BE2C (cell line): ENCODE results near the gene UNK.

ENCODE experiments used
- DNase-seq: peaks from one replicate; pipeline ENCODE4 v3.0.0-alpha.2; 2020
- H3K27me3 ChIP-seq: fragments of 250-450 bp; sonication (Bioruptor Pico); 2 replicates; pipeline ENCODE4 v1.5.1; 2020; ENCODE audit warnings: mild to moderate bottlenecking
- H3K36me3 ChIP-seq: fragments of 250-450 bp; sonication (Bioruptor Pico); 2 replicates; pipeline ENCODE4 v1.5.1; 2020; ENCODE audit warnings: mild to moderate bottlenecking
- H3K4me1 ChIP-seq: fragments of 250-450 bp; sonication (Bioruptor Pico); 2 replicates; pipeline ENCODE4 v1.5.1; 2020
- H3K4me3 ChIP-seq: 2 replicates; pipeline ENCODE4 v1.5.1; 2011; ENCODE audit warnings: low read depth, low read length
- H3K9me3 ChIP-seq: fragments of 250-450 bp; sonication (Bioruptor Pico); 2 replicates; pipeline ENCODE4 v1.5.1; 2020
- CTCF ChIP-seq: IDR thresholded peaks from 2 replicates; pipeline ENCODE4 v1.5.1; 2012; ENCODE audit warnings: mild to moderate bottlenecking, low read depth, low read length

Gene UNK

GRCh38 chr17:75815399-75815798 lies 30.8 kb downstream of the UNK start:
- H3K36me3 ChIP-seq, result peaks cover 93% of the 10 kb centered on the region
- peaks cover 13% of the 10 kb centered on the region for H3K4me1 ChIP-seq
- no peak for DNase-seq
- no peak for TF ChIP-seq CTCF
- no peaks in the 10 kb centered on the region for H3K27me3 ChIP-seq
- H3K9me3 ChIP-seq, result no peaks in the 10 kb centered on the region
- H3K4me3 ChIP-seq, result no peak overlapping the region

GRCh38 chr17:75816693-75817092 lies 32.1 kb downstream of the UNK start:
- no peaks in the 10 kb centered on the region for H3K9me3 ChIP-seq
- H3K4me1 ChIP-seq, result peaks cover 15% of the 10 kb centered on the region

GRCh38 chr17:75817571-75817970 lies 33.0 kb downstream of the UNK start:
- no peaks in the 10 kb centered on the region for H3K27me3 ChIP-seq
- no peak for TF ChIP-seq CTCF
- no peak overlapping the region for H3K4me3 ChIP-seq
- DNase-seq, result no peak
- no peaks in the 10 kb centered on the region for H3K9me3 ChIP-seq
- peaks cover 93% of the 10 kb centered on the region for H3K36me3 ChIP-seq
- peaks cover 21% of the 10 kb centered on the region for H3K4me1 ChIP-seq

More at GRCh38 chr17:75816693-75817092, 32.1 kb downstream of the UNK start:
- no peak for TF ChIP-seq CTCF
- Histone ChIP-seq H3K27me3 (no peaks in the 10 kb centered on the region), H3K36me3 (peaks cover 94% of the 10 kb centered on the region), H3K4me3 (no peak overlapping the region)
- DNase-seq, result no peak

- no peak for TF ChIP-seq CTCF
- peaks cover 84% of the 10 kb centered on the region for H3K36me3 ChIP-seq
- H3K27me3 ChIP-seq, result no peaks in the 10 kb centered on the region
- no peaks in the 10 kb centered on the region for H3K9me3 ChIP-seq
- peaks cover 21% of the 10 kb centered on the region for H3K4me1 ChIP-seq
- no peak overlapping the region for H3K4me3 ChIP-seq
- DNase-seq, result no peak
Observed at GRCh38 chr17:75818326-75818885, 33.8 kb downstream of the UNK start.

- no peak for TF ChIP-seq CTCF
- Histone ChIP-seq H3K4me1 (peaks cover 21% of the 10 kb centered on the region), H3K4me3 (no peak overlapping the region), H3K9me3 (no peaks in the 10 kb centered on the region), H3K27me3 (no peaks in the 10 kb centered on the region), H3K36me3 (peaks cover 77% of the 10 kb centered on the region)
- no peak for DNase-seq
Observed at GRCh38 chr17:75819116-75819515, 34.5 kb downstream of the UNK start.

GRCh38 chr17:75819678-75820077 lies 35.1 kb downstream of the UNK start:
- H3K36me3 ChIP-seq, result peaks cover 74% of the 10 kb centered on the region
- TF ChIP-seq CTCF, result no peak
- H3K27me3 ChIP-seq, result no peaks in the 10 kb centered on the region
- H3K4me1 ChIP-seq, result peaks cover 19% of the 10 kb centered on the region
- no peak for DNase-seq
- H3K4me3 ChIP-seq, result no peak overlapping the region
- no peaks in the 10 kb centered on the region for H3K9me3 ChIP-seq
